Naive B cell (primary cell): ENCODE measurements around the gene UBXN7. TPM values are rescaled to one million over a fixed set of nuclear protein-coding genes. Genes with fewer than 3 reads are reported as not detected.
"Not testable (repeated sequence)": the region's sequence is repeated elsewhere in the genome, so short reads cannot be mapped to it uniquely, and the experiment has no call there.

Experiments
- ATAC-seq, 2 donors: fragments of 150-1000 bp; cut with Tn5 transposase; 2 replicates each; pipeline ENCODE4 v1.10.0; 2021; ENCODE audit warnings: low read depth in 2 of 2, mild to moderate bottlenecking in 2 of 2, moderate library complexity in 2 of 2
- DNase-seq: peaks from one replicate; pipeline ENCODE4 v3.0.0; 2022
- H3K27ac Mint-ChIP-seq, 6 donors: one replicate each; pipeline ENCODE4 v1.8.0; 2020 to 2022; ENCODE audit warnings: mild to moderate bottlenecking in 6 of 6, mixed read lengths in 6 of 6, moderate library complexity in 5 of 6, inconsistent platforms in 2 of 6
- H3K27me3 Mint-ChIP-seq, 3 donors: one replicate each; pipeline ENCODE4 v1.8.0; 2021 to 2022; ENCODE audit warnings: mixed read lengths in 3 of 3, mild to moderate bottlenecking in 1 of 3
- H3K36me3 Mint-ChIP-seq, 2 donors: one replicate each; pipeline ENCODE4 v1.8.0; 2020 to 2022; ENCODE audit warnings: mixed read lengths in 2 of 2, inconsistent platforms in 1 of 2, mild to moderate bottlenecking in 1 of 2
- H3K4me1 Mint-ChIP-seq, 3 donors: one replicate each; pipeline ENCODE4 v1.8.0; 2020 to 2022; ENCODE audit warnings: mixed read lengths in 3 of 3, inconsistent platforms in 1 of 3, mild to moderate bottlenecking in 1 of 3, moderate library complexity in 1 of 3
- H3K4me3 Mint-ChIP-seq, 8 donors: one replicate each; pipeline ENCODE4 v1.8.0; 2020 to 2022; ENCODE audit warnings: mild to moderate bottlenecking in 8 of 8, mixed read lengths in 8 of 8, moderate library complexity in 8 of 8, inconsistent platforms in 2 of 8
- H3K9me3 Mint-ChIP-seq, 7 donors: one replicate each; pipeline ENCODE4 v1.8.0; 2020 to 2022; ENCODE audit warnings: mixed read lengths in 7 of 7, mild to moderate bottlenecking in 5 of 7, inconsistent platforms in 2 of 7, moderate library complexity in 1 of 7
- polyA plus RNA-seq, 6 donors: library from polyadenylated mRNA; unstranded; fragments of 300-500 nt; fragmentation: Illumina TruSeq; gene quantifications; one replicate each; pipeline ENCODE4 v1.2.3, GENCODE V29; 2021; ENCODE audit warnings: low read depth in 6 of 6

UBXN7 gene
- polyA plus RNA-seq, 6 donors from 2014 or later, result 11.4 to 39.4 (median 32.7) TPM

DNA sequence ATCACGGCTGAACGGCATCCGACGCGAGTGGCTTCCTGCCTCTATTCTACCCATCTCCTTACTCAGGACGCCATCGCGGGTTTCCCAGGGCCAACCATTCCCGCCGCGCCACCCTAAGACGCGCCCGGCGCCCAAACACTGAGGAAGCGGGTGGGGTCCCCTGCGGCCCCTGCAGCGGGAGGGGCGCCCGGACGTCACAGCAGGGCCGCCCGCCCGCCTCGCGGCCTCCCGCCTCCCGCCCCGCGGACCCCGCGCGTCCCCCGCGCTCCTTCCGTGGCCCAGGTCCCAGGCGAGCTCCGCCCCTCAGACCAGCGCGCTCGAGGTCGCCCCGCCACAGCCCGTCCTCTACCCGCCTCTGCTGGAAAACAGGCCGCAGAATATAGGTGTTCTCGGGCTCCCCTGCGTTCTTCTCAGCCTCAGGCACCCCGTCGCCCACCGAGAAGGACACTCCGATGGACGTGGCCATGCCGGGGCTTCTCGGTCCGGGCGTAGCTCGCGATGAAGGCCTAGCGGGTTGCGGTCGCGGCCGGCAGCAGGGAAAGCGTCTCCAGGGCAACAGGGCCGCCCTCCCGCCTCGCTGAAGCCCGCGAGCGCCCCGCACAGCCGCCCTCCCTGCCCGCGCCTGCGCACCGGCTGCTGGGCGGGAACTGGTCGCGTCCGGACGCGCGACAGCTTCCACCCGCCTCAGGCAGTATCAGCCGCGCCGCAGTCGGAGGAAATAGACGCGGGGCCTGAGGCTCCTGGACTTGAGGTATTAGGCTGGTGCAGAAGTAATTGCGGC is 114.3 kb downstream of the UBXN7 start, which contains the start of gene DYNLT2B:
Gene DYNLT2B, minus strand, starts transcription at position 554 of the 781 bp plus-strand sequence. Its CDS starts 88 bp downstream, at position 466.
- H3K4me3 Mint-ChIP-seq, result peak within 1 kb of the TSS; percentile 94 to 98 (median 96)
- DNase-seq, result peak; percentile 90
- H3K36me3 Mint-ChIP-seq, result no peaks in the 10 kb centered on the region
- no peaks in the 10 kb centered on the region for H3K9me3 Mint-ChIP-seq
- peak; percentile 89 to 92 for ATAC-seq
- H3K27ac Mint-ChIP-seq, result peak within 1 kb of the TSS; percentile 94 to 99 (median 98)
- H3K4me1 Mint-ChIP-seq, result peaks cover 0 to 16% (median 7%) of the 10 kb centered on the region in 3 donors
- no peaks in the 10 kb centered on the region for H3K27me3 Mint-ChIP-seq

DNA sequence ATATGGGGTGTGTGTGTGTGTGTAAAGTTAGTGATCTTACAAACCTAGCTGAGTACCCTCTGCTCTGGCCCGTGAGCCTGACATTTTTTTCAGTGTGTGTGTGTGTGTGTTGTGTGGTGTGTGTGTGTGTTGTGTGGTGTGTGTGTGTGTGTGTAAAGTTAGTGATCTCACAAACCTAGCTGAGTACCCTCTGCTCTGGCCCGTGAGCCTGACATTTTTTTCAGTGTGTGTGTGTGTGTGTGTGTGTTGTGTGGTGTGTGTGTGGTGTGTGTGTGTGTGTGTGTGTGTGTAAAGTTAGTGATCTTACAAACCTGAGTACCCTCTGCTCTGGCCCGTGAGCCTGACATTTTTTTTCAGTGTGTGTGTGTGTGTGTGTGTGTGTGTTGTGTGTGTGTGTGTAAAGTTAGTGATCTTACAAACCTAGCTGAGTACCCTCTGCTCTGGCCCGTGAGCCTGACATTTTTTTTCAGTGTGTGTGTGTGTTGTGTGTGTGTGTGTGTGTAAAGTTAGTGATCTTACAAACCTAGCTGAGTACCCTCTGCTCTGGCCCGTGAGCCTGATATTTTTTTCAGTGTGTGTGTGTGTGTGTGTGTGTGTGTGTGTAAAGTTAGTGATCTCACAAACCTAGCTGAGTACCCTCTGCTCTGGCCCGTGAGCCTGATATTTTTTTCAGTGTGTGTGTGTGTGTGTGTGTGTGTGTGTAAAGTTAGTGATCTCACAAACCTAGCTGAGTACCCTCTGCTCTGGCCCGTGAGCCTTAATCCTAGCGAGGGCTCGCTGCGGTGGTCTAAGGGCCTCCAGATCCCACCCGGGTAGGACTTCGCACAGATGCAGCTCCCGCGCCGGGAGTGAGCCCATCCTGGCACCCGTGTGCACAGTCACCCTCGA is 115.2 kb downstream of the UBXN7 start:
- not testable (repeated sequence) for H3K9me3 Mint-ChIP-seq, DNase-seq, ATAC-seq, H3K36me3 Mint-ChIP-seq, H3K27me3 Mint-ChIP-seq
- peak overlapping the region; percentile 92 to 99 (median 96) for H3K27ac Mint-ChIP-seq
- peak overlapping the region; percentile 94 to 98 (median 96) for H3K4me3 Mint-ChIP-seq
- H3K4me1 Mint-ChIP-seq, result peaks cover 0 to 16% (median 7%) of the 10 kb centered on the region in 3 donors

DNA sequence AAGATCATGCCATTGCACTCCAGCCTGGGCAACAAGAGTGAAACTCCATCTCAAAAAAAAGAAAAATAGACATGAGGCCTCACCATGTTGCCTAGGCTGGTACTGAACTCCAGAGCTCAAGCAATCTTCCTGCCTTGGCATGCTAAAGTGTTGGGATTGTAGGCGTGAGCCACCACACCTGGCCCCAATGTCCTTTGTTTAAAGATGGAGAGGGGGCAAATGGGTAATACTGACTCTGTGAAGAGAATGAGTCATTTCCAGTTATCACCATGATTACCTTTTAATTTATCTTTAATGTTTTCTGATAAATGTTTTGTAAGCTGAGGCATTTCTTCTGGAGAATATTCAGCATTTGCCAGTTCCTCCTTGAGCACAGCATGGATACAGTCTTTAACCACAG is 116.4 kb downstream of the UBXN7 start:
- no peak for ATAC-seq
- Mint-ChIP-seq H3K27ac (peak overlapping the region in 1 of 6 donors; percentile 88), H3K4me1 (peaks cover 0 to 16% (median 7%) of the 10 kb centered on the region in 3 donors), H3K27me3 (no peaks in the 10 kb centered on the region), H3K9me3 (no peaks in the 10 kb centered on the region), H3K4me3 (peak overlapping the region in 3 of 8 donors; percentile 3 to 79 (median 65)), H3K36me3 (no peaks in the 10 kb centered on the region)
- DNase-seq, result no peak

DNA sequence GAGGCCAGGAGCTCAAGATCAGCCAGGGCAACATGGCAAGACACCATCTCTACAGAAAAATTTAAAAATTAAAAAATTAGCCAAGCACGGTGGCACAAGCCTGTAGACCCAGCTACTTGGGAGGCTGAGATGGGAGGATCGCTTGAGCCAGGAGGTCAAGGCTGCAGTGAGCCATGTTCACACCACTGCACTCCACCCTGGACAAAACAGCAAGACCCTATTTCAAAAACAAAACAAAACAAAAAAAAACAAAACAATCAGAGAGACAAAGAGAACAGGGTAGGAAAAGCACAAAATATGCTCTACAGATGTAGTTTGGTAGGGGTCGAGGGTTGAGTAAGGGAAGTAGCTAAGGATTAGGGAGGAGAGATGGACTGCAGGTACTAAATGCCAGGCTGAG is 117.6 kb downstream of the UBXN7 start:
- ATAC-seq (no peak), DNase-seq (no peak)
- peak overlapping the region in 2 of 6 donors; percentile 38 to 96 for H3K27ac Mint-ChIP-seq
- H3K36me3 Mint-ChIP-seq, result no peaks in the 10 kb centered on the region
- H3K4me1 Mint-ChIP-seq, result peaks cover 0 to 16% (median 7%) of the 10 kb centered on the region in 3 donors
- peak overlapping the region in 3 of 8 donors; percentile 42 to 72 (median 57) for H3K4me3 Mint-ChIP-seq
- no peaks in the 10 kb centered on the region for H3K27me3 Mint-ChIP-seq
- H3K9me3 Mint-ChIP-seq, result no peaks in the 10 kb centered on the region

DNA sequence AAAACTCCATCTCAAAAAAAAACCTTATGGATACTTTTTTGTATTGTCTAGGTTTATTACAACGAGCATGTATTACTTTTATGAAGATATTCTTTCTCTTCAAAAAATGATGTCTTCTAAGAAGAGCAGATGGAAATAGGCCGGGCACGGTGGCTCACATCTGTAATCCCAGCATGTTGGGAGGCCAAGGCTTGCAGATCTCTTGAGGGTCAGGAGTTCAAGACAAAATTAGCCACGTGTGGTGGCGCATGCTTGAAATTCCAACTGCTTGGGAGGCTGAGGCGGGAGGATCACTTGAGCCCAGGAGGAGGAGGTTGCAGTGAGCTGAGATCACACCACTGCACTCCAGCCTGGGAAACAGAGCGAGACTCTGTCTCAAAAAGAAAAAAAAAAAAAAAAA is 118.1 kb downstream of the UBXN7 start:
- Mint-ChIP-seq H3K27ac (peak overlapping the region in 2 of 6 donors; percentile 38 to 69), H3K4me3 (peak overlapping the region in 2 of 8 donors; percentile 23 to 72), H3K4me1 (peaks cover 0 to 11% (median 7%) of the 10 kb centered on the region in 3 donors)
- DNase-seq, ATAC-seq, H3K36me3 Mint-ChIP-seq, H3K9me3 Mint-ChIP-seq, H3K27me3 Mint-ChIP-seq: not testable (repeated sequence)

DNA sequence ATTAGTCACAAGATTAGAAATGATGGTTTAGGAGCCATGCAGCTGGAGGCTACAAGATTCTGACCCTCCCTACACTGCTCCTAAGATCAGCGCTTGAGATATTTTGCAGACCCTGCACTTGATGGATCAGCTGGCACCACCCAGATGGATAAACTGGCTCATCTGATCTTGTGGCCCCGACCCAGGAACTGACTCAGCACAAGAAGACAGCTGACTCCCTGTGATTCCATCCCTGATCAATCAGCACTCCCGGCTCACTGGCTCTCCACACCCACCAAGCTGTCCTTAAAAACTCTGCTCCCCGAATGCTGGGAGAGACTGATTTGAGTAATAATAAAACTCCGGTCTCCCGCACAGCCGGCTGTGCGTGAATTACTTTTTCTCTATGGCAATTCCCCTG is 129.3 kb downstream of the UBXN7 start:
- not testable (repeated sequence) for H3K4me1 Mint-ChIP-seq, H3K27ac Mint-ChIP-seq, H3K4me3 Mint-ChIP-seq, DNase-seq, ATAC-seq, H3K36me3 Mint-ChIP-seq, H3K9me3 Mint-ChIP-seq, H3K27me3 Mint-ChIP-seq

DNA sequence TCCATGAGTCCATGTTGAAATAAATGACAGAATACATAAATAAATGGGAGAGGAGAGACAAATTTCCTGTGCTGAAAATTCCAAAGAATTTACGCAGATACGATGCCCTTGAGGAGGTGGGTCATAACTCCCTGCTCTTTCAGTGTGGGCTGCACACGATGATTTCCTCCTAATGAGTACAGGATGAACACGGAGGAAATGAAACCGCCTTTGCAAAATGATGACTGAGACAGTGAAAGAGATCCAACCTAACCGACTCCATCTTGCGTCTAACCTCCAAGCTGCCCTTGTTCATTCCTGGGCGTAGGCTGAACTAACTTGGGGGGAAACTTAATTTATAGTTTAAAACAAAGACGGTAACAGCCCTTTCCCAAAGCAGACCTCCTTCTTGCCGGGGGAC is 129.7 kb downstream of the UBXN7 start:
- not testable (repeated sequence) for DNase-seq, ATAC-seq, H3K4me3 Mint-ChIP-seq, H3K27ac Mint-ChIP-seq, H3K36me3 Mint-ChIP-seq, H3K4me1 Mint-ChIP-seq, H3K27me3 Mint-ChIP-seq, H3K9me3 Mint-ChIP-seq

DNA sequence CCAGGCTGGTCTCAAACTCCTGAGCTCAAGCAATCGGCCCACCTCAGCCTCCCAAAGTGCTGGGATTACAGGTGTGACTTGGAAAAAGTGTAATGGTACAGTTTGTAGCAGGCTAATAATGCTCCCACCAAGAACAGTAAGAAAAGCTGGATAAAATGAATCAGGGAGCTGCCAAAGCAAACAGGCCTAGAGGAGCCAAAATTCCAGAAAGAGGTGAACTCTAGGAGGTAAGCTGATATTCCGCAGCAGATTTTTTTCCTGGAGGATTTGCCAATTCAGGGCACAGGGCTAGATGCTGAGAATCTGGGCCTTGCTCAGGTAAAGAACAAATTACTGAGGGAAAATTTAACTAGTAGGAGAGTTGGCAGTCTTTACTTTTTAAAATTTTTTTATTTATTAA is 133.7 kb downstream of the UBXN7 start:
- Mint-ChIP-seq H3K4me1 (peaks cover 0 to 13% (median 5%) of the 10 kb centered on the region in 3 donors), H3K9me3 (no peaks in the 10 kb centered on the region), H3K27me3 (no peaks in the 10 kb centered on the region), H3K4me3 (no peak overlapping the region), H3K36me3 (no peaks in the 10 kb centered on the region), H3K27ac (no peak overlapping the region)
- DNase-seq, result no peak
- no peak for ATAC-seq

Other genes with a start within 250 kb of the UBXN7 start
- 10 to 100 TPM in 5 of 6 donors, 1 to 10 TPM in 1; 4.7 to 39.3 (median 13.1) TPM for gene ZDHHC19, start 221.0 kb downstream of the UBXN7 start, polyA plus RNA-seq
- gene SLC51A, start 215.9 kb downstream of the UBXN7 start, polyA plus RNA-seq, result 1 to 10 TPM in 1 of 6 donors, under 1 TPM in 1, not detected in 4; 0.78 to 1.4 TPM
- gene PCYT1A, start 144.7 kb downstream of the UBXN7 start, polyA plus RNA-seq, result 10 to 100 TPM in 4 of 6 donors, 1 to 10 TPM in 2; 8.2 to 18.0 (median 11.9) TPM
- 10 to 100 TPM in 2 of 6 donors, 1 to 10 TPM in 4; 6.7 to 28.5 (median 9.5) TPM for gene DYNLT2B, start 114.2 kb downstream of the UBXN7 start, polyA plus RNA-seq
- not detected for gene TM4SF19, start 94.0 kb downstream of the UBXN7 start, polyA plus RNA-seq
- 10 to 100 TPM in 1 of 6 donors, 1 to 10 TPM in 5; 4.4 to 12.8 (median 7.8) TPM for gene RNF168, start 71.3 kb upstream of the UBXN7 start, polyA plus RNA-seq
- gene SMCO1, start 82.9 kb upstream of the UBXN7 start, polyA plus RNA-seq, result not detected
- gene WDR53, start 136.1 kb upstream of the UBXN7 start, polyA plus RNA-seq, result 10 to 100 TPM; 11.9 to 22.7 (median 16.0) TPM
- 1 to 10 TPM; 2.5 to 4.1 (median 2.8) TPM for gene FBXO45, start 136.2 kb upstream of the UBXN7 start, polyA plus RNA-seq
- 10 to 100 TPM in 2 of 6 donors, 1 to 10 TPM in 4; 1.2 to 11.8 (median 4.9) TPM for gene NRROS, start 207.3 kb upstream of the UBXN7 start, polyA plus RNA-seq